Upper lobe of left lung (tissue), 6 donors: ENCODE measurements around the gene KLK15. TPM values are rescaled to one million over a fixed set of nuclear protein-coding genes. Genes with fewer than 3 reads are reported as not detected.

ENCODE experiments used
- ATAC-seq, 2 donors: fragments of 200-7000 bp; cut with Tn5 transposase; one replicate each; pipeline ENCODE4 v1.9.1; 2022; ENCODE audit warnings: mild to moderate bottlenecking in 2 of 2, moderate library complexity in 2 of 2; ENCODE audit not compliant: low FRiP score in 2 of 2
- DNase-seq, 2 donors: peaks; one replicate each; pipeline ENCODE4 v3.0.0-alpha.2; 2019 to 2020
- H3K27ac ChIP-seq, 4 donors: fragments of 200-600 bp; sonication (generic); one replicate each; pipeline ENCODE4 v1.5.1; 2016 to 2019
- H3K27me3 ChIP-seq, 4 donors: fragments of 200-600 bp; sonication (generic); one replicate each; pipeline ENCODE4 v1.5.1; 2017 to 2019
- H3K36me3 ChIP-seq, 4 donors: fragments of 200-600 bp; sonication (generic); one replicate each; pipeline ENCODE4 v1.5.1; 2016 to 2019
- H3K4me1 ChIP-seq, 4 donors: fragments of 200-600 bp; sonication (generic); one replicate each; pipeline ENCODE4 v1.5.1; 2018 to 2019
- H3K4me3 ChIP-seq, 4 donors: fragments of 200-600 bp; sonication (generic); one replicate each; pipeline ENCODE4 v1.5.1; 2017 to 2019; ENCODE audit warnings: mild to moderate bottlenecking in 2 of 4, moderate library complexity in 1 of 4
- H3K9me3 ChIP-seq, 4 donors: fragments of 200-600 bp; sonication (generic); one replicate each; pipeline ENCODE4 v1.5.1; 2018 to 2019
- EP300 ChIP-seq, 4 donors: sonication (generic); formaldehyde crosslinking; IDR thresholded peaks; one replicate each; pipeline ENCODE4 v1.5.1; 2017; ENCODE audit warnings: antibody characterized with exemption in 4 of 4, control low read depth in 2 of 4
- POLR2A ChIP-seq, 4 donors: fragments of 450-650 bp; IDR thresholded peaks; one replicate each; pipeline ENCODE4 v1.5.1; 2016 to 2017; ENCODE audit warnings: antibody characterized with exemption in 4 of 4, mild to moderate bottlenecking in 2 of 4
- POLR2AphosphoS5 ChIP-seq, 2 donors: sonication (generic); formaldehyde crosslinking; IDR thresholded peaks; one replicate each; pipeline ENCODE4 v1.5.1; 2017; ENCODE audit warnings: antibody characterized with exemption in 2 of 2
- WGBS, 2 donors: methylation state at CpG; one replicate each; pipeline ENCODE4 v1.1.5; 2017 to 2018; 5-methylcytosine and 5-hydroxymethylcytosine counted together
- total RNA-seq, 6 donors: library from RNA; depleted of rRNA in 4 of 6; stranded (reverse); fragments of >200 nt in 4 of 6; gene quantifications; one replicate each; pipeline versions ENCODE4 v1.1.0 to v1.2.1, GENCODE V29; 2016 to 2021
- TF ChIP-seq, protein P1 (sequence below), 6 experiments: fragments of 450-650 bp in 4 of 6; fragments of 200-600 bp in 2 of 6; sonication (generic) in 2 of 6; IDR thresholded peaks; one replicate each; pipeline ENCODE4 v1.5.1; 2016 to 2019; ENCODE audit warnings: antibody characterized with exemption in 6 of 6
- donor health status: DM: no; HTN: no; CAD: no; lungs with moderate emphysema.
- donor health status: DM: no; HTN: yes; CAD: no; lungs with severe emphysema.

The KLK15 gene
- total RNA-seq, 6 donors from 2014 or later, result not detected

DNA sequence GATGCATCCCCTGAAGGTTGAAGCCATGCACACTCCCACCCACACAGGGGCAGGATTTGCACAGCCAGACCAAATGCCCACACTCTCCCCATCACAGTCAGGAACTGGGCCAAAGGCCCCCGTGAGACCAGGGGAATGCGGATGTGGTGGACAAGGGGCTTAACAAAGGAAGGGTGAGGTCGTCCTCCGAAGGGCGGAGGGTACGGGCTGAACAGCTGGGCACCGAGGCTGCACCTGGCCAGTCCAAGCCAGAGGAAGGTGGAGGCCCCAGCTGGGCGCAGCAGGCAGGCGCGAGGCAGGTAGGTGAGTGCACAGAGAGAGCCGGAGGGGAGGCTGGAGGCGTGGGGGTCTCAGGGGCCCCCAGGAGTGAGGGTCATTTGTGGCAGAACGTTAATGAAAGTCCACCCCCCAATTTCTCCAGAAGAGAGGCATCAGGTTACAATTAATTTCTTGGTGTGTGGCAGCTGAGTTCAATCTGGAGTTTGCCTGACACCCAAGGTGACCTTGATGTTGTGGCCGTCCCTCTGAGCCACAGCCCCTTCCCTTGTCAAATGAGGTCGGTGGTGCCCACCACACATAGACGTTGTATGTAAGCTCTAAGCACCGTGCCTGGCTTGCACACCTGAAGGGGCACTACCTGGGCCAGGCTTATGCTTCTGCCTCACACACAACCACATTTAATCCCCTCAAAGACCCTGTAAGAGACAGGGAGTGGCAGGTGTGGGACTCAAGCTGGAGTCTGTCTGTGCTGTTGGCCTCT is 2.9 kb downstream of the KLK15 start:
- WGBS, 2 donors, result 40 to 45% methylated on average over 17 of the region's 17 CpGs
- Histone ChIP-seq H3K9me3 (no peaks in the 10 kb centered on the region), H3K36me3 (no peaks in the 10 kb centered on the region), H3K27ac (no peak overlapping the region), H3K4me3 (no peak overlapping the region), H3K4me1 (peaks cover 2 to 5% (median 4%) of the 10 kb centered on the region in 4 donors), H3K27me3 (no peaks in the 10 kb centered on the region)
- ATAC-seq, result no peak
- no peak for DNase-seq
- TF ChIP-seq, protein P1, sequence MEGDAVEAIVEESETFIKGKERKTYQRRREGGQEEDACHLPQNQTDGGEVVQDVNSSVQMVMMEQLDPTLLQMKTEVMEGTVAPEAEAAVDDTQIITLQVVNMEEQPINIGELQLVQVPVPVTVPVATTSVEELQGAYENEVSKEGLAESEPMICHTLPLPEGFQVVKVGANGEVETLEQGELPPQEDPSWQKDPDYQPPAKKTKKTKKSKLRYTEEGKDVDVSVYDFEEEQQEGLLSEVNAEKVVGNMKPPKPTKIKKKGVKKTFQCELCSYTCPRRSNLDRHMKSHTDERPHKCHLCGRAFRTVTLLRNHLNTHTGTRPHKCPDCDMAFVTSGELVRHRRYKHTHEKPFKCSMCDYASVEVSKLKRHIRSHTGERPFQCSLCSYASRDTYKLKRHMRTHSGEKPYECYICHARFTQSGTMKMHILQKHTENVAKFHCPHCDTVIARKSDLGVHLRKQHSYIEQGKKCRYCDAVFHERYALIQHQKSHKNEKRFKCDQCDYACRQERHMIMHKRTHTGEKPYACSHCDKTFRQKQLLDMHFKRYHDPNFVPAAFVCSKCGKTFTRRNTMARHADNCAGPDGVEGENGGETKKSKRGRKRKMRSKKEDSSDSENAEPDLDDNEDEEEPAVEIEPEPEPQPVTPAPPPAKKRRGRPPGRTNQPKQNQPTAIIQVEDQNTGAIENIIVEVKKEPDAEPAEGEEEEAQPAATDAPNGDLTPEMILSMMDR (IDR thresholded peaks at IDR 0.05), result no peak
- TF ChIP-seq POLR2AphosphoS5 (IDR thresholded peaks at IDR 0.05), result no peak

DNA sequence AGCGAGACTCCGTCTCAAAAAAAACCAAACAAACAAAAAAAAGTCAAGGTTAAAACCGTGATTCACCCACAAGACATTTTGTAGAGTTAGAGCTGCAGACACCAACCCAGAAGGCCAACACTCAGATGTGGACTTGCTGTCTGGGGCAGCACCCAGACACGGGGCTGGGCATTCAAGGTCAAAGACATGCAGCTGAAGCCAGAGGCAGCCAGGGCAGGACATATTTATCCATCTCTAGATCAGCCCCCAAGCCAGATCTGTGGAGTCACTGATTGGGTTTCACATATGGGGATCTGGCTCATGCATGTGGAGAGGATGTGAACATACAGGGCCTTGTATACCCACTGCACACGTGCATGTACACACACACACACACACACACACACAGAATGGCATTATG is 3.6 kb downstream of the KLK15 start:
- H3K27ac ChIP-seq, result no peak overlapping the region
- WGBS, 2 donors, result 69 to 77% methylated on average over 5 of the region's 5 CpGs
- H3K36me3 ChIP-seq, result no peaks in the 10 kb centered on the region
- H3K9me3 ChIP-seq, result no peaks in the 10 kb centered on the region
- H3K27me3 ChIP-seq, result no peaks in the 10 kb centered on the region
- H3K4me1 ChIP-seq, result no peaks in the 10 kb centered on the region
- H3K4me3 ChIP-seq, result no peak overlapping the region
- TF ChIP-seq POLR2AphosphoS5 (IDR thresholded peaks at IDR 0.05) (no peak), EP300 (IDR thresholded peaks at IDR 0.05) (no peak), POLR2A (IDR thresholded peaks at IDR 0.05) (no peak)
- TF ChIP-seq, protein P1 (IDR thresholded peaks at IDR 0.05), result no peak
- DNase-seq (no peak), ATAC-seq (no peak)

DNA sequence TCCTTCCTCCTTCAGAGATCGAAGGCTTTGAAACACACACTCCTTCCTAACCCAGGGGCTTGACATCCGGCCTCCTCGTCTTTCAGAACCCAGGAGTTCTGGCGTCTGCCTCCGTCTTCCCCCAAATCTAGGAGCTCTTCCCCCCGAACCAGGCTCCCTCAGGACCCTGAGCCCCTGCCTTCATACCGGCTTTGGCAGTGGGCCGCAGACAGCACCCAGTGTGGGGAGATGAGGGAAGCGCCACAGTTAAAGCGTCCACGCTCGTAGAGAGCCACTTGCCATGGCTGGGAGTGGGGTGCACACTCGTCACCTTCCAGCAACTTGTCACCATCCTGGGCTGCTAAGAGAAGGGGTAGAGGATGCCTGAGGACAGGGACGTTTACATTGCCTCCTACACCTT is 5.9 kb downstream of the KLK15 start:
- TF ChIP-seq, protein P1 (IDR thresholded peaks at IDR 0.05), result no peak
- TF ChIP-seq POLR2AphosphoS5 (IDR thresholded peaks at IDR 0.05) (no peak), EP300 (IDR thresholded peaks at IDR 0.05) (no peak), POLR2A (IDR thresholded peaks at IDR 0.05) (no peak)
- DNase-seq (no peak), ATAC-seq (no peak)
- Histone ChIP-seq H3K4me1 (no peaks in the 10 kb centered on the region), H3K27me3 (peaks cover 0 to 5% (median 0%) of the 10 kb centered on the region in 4 donors), H3K27ac (no peak overlapping the region), H3K36me3 (no peaks in the 10 kb centered on the region), H3K9me3 (no peaks in the 10 kb centered on the region), H3K4me3 (no peak overlapping the region)
- WGBS, 2 donors, result 82% methylated on average over 14 of the region's 14 CpGs

DNA sequence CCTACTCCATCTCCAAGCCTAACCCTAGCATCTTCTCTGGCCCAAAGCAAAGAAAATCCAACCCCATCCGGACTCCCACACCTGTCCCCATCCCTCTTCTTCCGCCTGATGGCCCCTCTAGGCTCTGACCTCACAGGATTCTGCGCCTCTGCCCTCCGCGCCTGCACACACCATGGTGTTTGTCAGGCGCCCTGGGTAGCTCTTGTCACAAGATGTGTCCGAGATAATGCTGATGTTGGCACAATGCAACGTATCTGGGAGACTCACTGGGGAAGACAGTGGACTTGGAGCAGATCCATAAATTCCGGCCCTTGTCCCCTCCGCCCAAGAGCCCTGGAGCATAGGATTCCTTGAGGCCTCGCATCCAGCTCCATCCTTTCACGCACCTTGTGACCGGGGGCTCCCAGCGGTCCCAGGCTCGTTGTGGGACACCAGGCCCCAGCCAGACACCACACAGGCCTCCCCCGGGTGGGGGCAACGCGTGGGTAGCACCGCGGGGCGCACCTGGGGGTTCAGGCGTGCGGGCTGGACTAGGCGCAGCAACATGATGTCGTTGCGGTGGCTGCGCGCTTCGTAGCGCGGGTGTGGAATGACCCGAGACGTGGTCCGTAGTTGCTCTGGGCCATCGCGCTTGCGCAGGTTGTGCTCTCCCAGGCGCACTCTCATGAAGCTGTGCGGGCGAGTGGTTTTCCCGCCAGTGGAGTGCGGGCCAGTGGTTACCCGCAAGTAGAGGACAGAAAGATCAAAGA is 6.7 kb downstream of the KLK15 start:
- H3K4me1 ChIP-seq, result no peaks in the 10 kb centered on the region
- 77 to 81% methylated on average over 39 to 43 of the region's 43 CpGs for WGBS, 2 donors
- H3K27me3 ChIP-seq, result peaks cover 0 to 10% (median 0%) of the 10 kb centered on the region in 4 donors
- ATAC-seq, result no peak
- TF ChIP-seq POLR2A (IDR thresholded peaks at IDR 0.05), result no peak
- TF ChIP-seq, protein P1 (IDR thresholded peaks at IDR 0.05), result no peak
- no peak for TF ChIP-seq EP300 (IDR thresholded peaks at IDR 0.05)
- TF ChIP-seq POLR2AphosphoS5 (IDR thresholded peaks at IDR 0.05), result no peak
- no peak overlapping the region for H3K27ac ChIP-seq
- H3K4me3 ChIP-seq, result no peak overlapping the region
- DNase-seq, result peak in 1 of 2 donors; percentile 78
- H3K36me3 ChIP-seq, result no peaks in the 10 kb centered on the region
- no peaks in the 10 kb centered on the region for H3K9me3 ChIP-seq
